Left lung (tissue), 10 donors: Measurements from ENCODE around the gene TRIM66. TPM values are rescaled to one million over a fixed set of nuclear protein-coding genes. Genes with fewer than 3 reads are reported as not detected.

ENCODE experiments used
- ATAC-seq: fragments of 200-7000 bp; cut with Tn5 transposase; one replicate; pipeline ENCODE4 v1.9.1; 2020; ENCODE audit warnings: moderate library complexity
- DNase-seq, 4 donors: peaks; one replicate each; pipeline ENCODE4 v3.0.0-alpha.2; 2013 to 2020
- H3K27ac ChIP-seq, 2 donors: fragments of 200-600 bp; sonication (generic) in 1 of 2; one replicate each; pipeline versions ENCODE4 v1.5.0 to v1.8.0; 2020 to 2021
- H3K27me3 ChIP-seq, 2 donors: fragments of 200-600 bp; sonication (generic) in 1 of 2; one replicate each; pipeline versions ENCODE4 v1.5.0 to v1.8.0; 2020 to 2021
- H3K36me3 ChIP-seq, 2 donors: fragments of 200-600 bp; sonication (generic) in 1 of 2; one replicate each; pipeline versions ENCODE4 v1.5.0 to v1.8.0; 2020 to 2021
- H3K4me1 ChIP-seq, 2 donors: fragments of 200-600 bp; one replicate each; pipeline ENCODE4 v1.8.0; 2021
- H3K4me3 ChIP-seq, 2 donors: fragments of 200-600 bp; sonication (generic) in 1 of 2; one replicate each; pipeline versions ENCODE4 v1.5.0 to v1.8.0; 2020 to 2021; ENCODE audit warnings: mild to moderate bottlenecking in 1 of 2
- H3K9me3 ChIP-seq, 2 donors: fragments of 200-600 bp; sonication (generic) in 1 of 2; one replicate each; pipeline versions ENCODE4 v1.5.0 to v1.8.0; 2020 to 2021
- CTCF ChIP-seq, 2 donors: fragments of 200-600 bp; sonication (generic) in 1 of 2; IDR thresholded peaks; one replicate each; pipeline versions ENCODE4 v1.5.0 to v1.8.0; 2021; ENCODE audit warnings: antibody characterized with exemption in 2 of 2
- intact Hi-C, 2 donors: fragments of 100-400 bp; cut with DNase I; formaldehyde crosslinking; loops; one replicate each; pipeline versions ENCODE4 v1.11.2 to v1.14.2; 2022
- polyA plus RNA-seq, 6 donors: library from polyadenylated mRNA; unstranded; fragments of 120-200 nt; gene quantifications; one replicate each; pipeline ENCODE4 v1.2.1, GENCODE V29; 2013; ENCODE audit not compliant: insufficient read length in 6 of 6
- total RNA-seq, 2 donors: library from RNA; stranded (reverse); fragmentation: NEBNext Ultra II Directional; extraction: Animal tissue kit (Norgen Biotek cat#: 25700); gene quantifications; one replicate each; pipeline ENCODE4 v1.2.1, GENCODE V29; 2021
- donor health status: DM: no; HTN: yes; CAD: no.
- donor health status: DM: no; HTN: no; CAD: no.

TRIM66 gene
- total and polyA plus RNA-seq, 8 donors: 6.8 to 14.3 (median 11.9) TPM

- Histone ChIP-seq H3K36me3 (peaks cover 0 to 59% of the 10 kb centered on the region in 2 donors), H3K27ac (no peak overlapping the region), H3K4me1 (peaks cover 8 to 27% of the 10 kb centered on the region in 2 donors), H3K9me3 (no peaks in the 10 kb centered on the region), H3K27me3 (no peaks in the 10 kb centered on the region), H3K4me3 (no peak overlapping the region)
- ATAC-seq: no peak
- no peak for TF ChIP-seq CTCF (IDR thresholded peaks at IDR 0.05)
- DNase-seq: no peak
- intact Hi-C loops: no loop called here
Measured at GRCh38 chr11:8690374-8691342, 8.2 kb upstream of the TRIM66 start.

GRCh38 chr11:8689726-8690255, 7.3 kb upstream of the TRIM66 start:
- Histone ChIP-seq H3K36me3 (peaks cover 0 to 60% of the 10 kb centered on the region in 2 donors), H3K27me3 (no peaks in the 10 kb centered on the region), H3K27ac (no peak overlapping the region), H3K9me3 (no peaks in the 10 kb centered on the region), H3K4me3 (peak overlapping the region in 1 of 2 donors; percentile 57), H3K4me1 (peaks cover 8 to 36% of the 10 kb centered on the region in 2 donors)
- DNase-seq (no peak), ATAC-seq (no peak)
- TF ChIP-seq CTCF (IDR thresholded peaks at IDR 0.05): no peak
- intact Hi-C loops: loop anchor here in 1 of 2 donors (5.0 kb wide), 1 partner anchor 178 kb away; no protein-coding TSS in a partner anchor

GRCh38 chr11:8688414-8689362, 6.2 kb upstream of the TRIM66 start:
- peaks cover 0 to 60% of the 10 kb centered on the region in 2 donors for H3K36me3 ChIP-seq
- H3K9me3 ChIP-seq: no peaks in the 10 kb centered on the region
- no peaks in the 10 kb centered on the region for H3K27me3 ChIP-seq
- ATAC-seq: peak; percentile 97
- no peak for TF ChIP-seq CTCF (IDR thresholded peaks at IDR 0.05)
- H3K4me1 ChIP-seq: peaks cover 19 to 47% of the 10 kb centered on the region in 2 donors
- DNase-seq: peak; percentile 91 to 99 (median 96)
- H3K27ac ChIP-seq: peak overlapping the region; percentile 87 to 91
- peak overlapping the region; percentile 52 to 57 for H3K4me3 ChIP-seq
- intact Hi-C loops: loop anchor here in 1 of 2 donors (5.0 kb wide), 1 partner anchor 179 kb away; no protein-coding TSS in a partner anchor

DNA sequence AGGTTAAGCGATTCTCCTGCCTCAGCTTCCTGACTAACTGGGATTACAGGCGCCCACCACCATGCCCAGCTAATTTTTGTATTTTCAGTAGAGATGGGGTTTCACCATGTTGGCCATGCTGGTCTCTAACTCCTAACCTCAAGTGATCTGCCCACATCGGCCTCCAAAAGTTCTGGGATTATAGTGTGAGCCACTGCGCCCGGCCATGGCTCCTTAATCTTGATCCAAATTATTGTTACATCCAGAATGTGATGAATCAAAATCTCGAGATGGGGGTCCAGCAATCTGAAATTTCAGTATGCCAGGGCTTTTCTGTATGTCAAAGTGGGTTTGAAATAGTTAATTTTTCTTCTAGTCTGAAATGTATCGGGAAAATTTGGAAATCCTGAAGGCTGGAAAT, 3.9 kb upstream of the TRIM66 start:
- Histone ChIP-seq H3K4me3 (no peak overlapping the region), H3K4me1 (peaks cover 22 to 59% of the 10 kb centered on the region in 2 donors), H3K27me3 (no peaks in the 10 kb centered on the region), H3K27ac (no peak overlapping the region), H3K36me3 (peaks cover 0 to 40% of the 10 kb centered on the region in 2 donors), H3K9me3 (no peaks in the 10 kb centered on the region)
- DNase-seq: no peak
- ATAC-seq: no peak
- TF ChIP-seq CTCF (IDR thresholded peaks at IDR 0.05): no peak
- intact Hi-C loops: loop anchor here in 1 of 2 donors (5.0 kb wide), 1 partner anchor 181 kb away; no protein-coding TSS in a partner anchor
